AG20443 (cell line): Measurements from ENCODE around the gene LRCH2.
A peak's percentile ranks its signal among the peaks of the same experiment; 100 is the strongest.

ENCODE experiments used
- DNase-seq: peaks from one replicate; pipeline ENCODE4 v3.0.0; 2012; ENCODE audit warnings: low spot score, mixed read lengths

The LRCH2 gene

GRCh38 chrX:115204040-115204439 is 29.9 kb downstream of the LRCH2 start:
- DNase-seq, result no peak

- DNase-seq, result no peak
Observed at GRCh38 chrX:115192244-115192700, 41.6 kb downstream of the LRCH2 start.

GRCh38 chrX:115191490-115192243 is 42.2 kb downstream of the LRCH2 start:
- no peak for DNase-seq

- DNase-seq, result no peak
Observed at GRCh38 chrX:115190636-115191489, 43.0 kb downstream of the LRCH2 start.

- no peak for DNase-seq
Observed at GRCh38 chrX:115189646-115190635, 44.0 kb downstream of the LRCH2 start.

- no peak for DNase-seq
Observed at GRCh38 chrX:115189110-115189509, 44.8 kb downstream of the LRCH2 start, which contains the start of gene RBMXL3. Gene RBMXL3, plus strand, starts transcription at chrX:115189410. Its CDS starts 32 bp downstream, at chrX:115189442.

GRCh38 chrX:115183980-115184379 is 49.9 kb downstream of the LRCH2 start:
- DNase-seq, result no peak

- DNase-seq, result no peak
Observed at GRCh38 chrX:115178473-115178872, 55.4 kb downstream of the LRCH2 start.

- DNase-seq, result no peak
Observed at GRCh38 chrX:115177932-115178331, 56.0 kb downstream of the LRCH2 start.

GRCh38 chrX:115174548-115174947 is 59.3 kb downstream of the LRCH2 start:
- no peak for DNase-seq

GRCh38 chrX:115173181-115173580 is 60.7 kb downstream of the LRCH2 start:
- no peak for DNase-seq

- DNase-seq, result peak; percentile 6
Observed at GRCh38 chrX:115147220-115147619, 86.7 kb downstream of the LRCH2 start.

- no peak for DNase-seq
Observed at GRCh38 chrX:115142057-115142456, 91.8 kb downstream of the LRCH2 start.

GRCh38 chrX:115138040-115138439 is 95.9 kb downstream of the LRCH2 start:
- DNase-seq, result no peak

GRCh38 chrX:115134382-115134781 is 99.5 kb downstream of the LRCH2 start:
- no peak for DNase-seq

- no peak for DNase-seq
Observed at GRCh38 chrX:115112411-115112810, 121.5 kb downstream of the LRCH2 start.

- no peak for DNase-seq
Observed at GRCh38 chrX:115098897-115099296, 135.0 kb downstream of the LRCH2 start.

- DNase-seq, result no peak
Observed at GRCh38 chrX:115093191-115093590, 140.7 kb downstream of the LRCH2 start.

GRCh38 chrX:115089419-115089818 is 144.5 kb downstream of the LRCH2 start:
- no peak for DNase-seq

- no peak for DNase-seq
Observed at GRCh38 chrX:115068896-115069295, 165.0 kb downstream of the LRCH2 start.

- no peak for DNase-seq
Observed at GRCh38 chrX:115067812-115068211, 166.1 kb downstream of the LRCH2 start.

- DNase-seq, result no peak
Observed at GRCh38 chrX:115065304-115065703, 168.6 kb downstream of the LRCH2 start.
